ENCODE data around the gene ANAPC15.

Gene ANAPC15

GRCh38 chr11:72067676-72068075, 44.8 kb downstream of the ANAPC15 start:
- H3K36me3 ChIP-seq (ENCODE audit: insufficient read depth): no peaks in the 10 kb centered on the region
- H3K27ac ChIP-seq: no peak overlapping the region
- peaks cover 48% of the 10 kb centered on the region for H3K79me2 ChIP-seq (ENCODE audit: insufficient read depth, low read depth)
- TF ChIP-seq CTCF (conservative IDR thresholded peaks at IDR 0.05; ENCODE audit: low read depth, low read length): no peak
- H3K4me2 ChIP-seq: no peak overlapping the region
- no peak overlapping the region for H3K9ac ChIP-seq
- no peak overlapping the region for H3K4me3 ChIP-seq (IDR thresholded peaks at IDR 0.05; ENCODE audit: insufficient read depth, low read depth, low read length)
- no peaks in the 10 kb centered on the region for H3K27me3 ChIP-seq (ENCODE audit: insufficient read depth, low read depth)
- peaks cover 53% of the 10 kb centered on the region for H3K4me1 ChIP-seq (ENCODE audit: low read depth, poor library complexity, severe bottlenecking)
- no peak overlapping the region for H2AFZ ChIP-seq (ENCODE audit: low read depth)
- H4K20me1 ChIP-seq (ENCODE audit: insufficient read depth): no peaks in the 10 kb centered on the region

- Histone ChIP-seq H3K9ac (no peak overlapping the region), H2AFZ (ENCODE audit: low read depth) (no peak overlapping the region), H4K20me1 (ENCODE audit: insufficient read depth) (no peaks in the 10 kb centered on the region), H3K79me2 (ENCODE audit: insufficient read depth, low read depth) (peaks cover 44% of the 10 kb centered on the region), H3K27ac (no peak overlapping the region), H3K36me3 (ENCODE audit: insufficient read depth) (no peaks in the 10 kb centered on the region), H3K4me2 (no peak overlapping the region), H3K27me3 (ENCODE audit: insufficient read depth, low read depth) (no peaks in the 10 kb centered on the region), H3K4me1 (ENCODE audit: low read depth, poor library complexity, severe bottlenecking) (peaks cover 49% of the 10 kb centered on the region), H3K4me3 (IDR thresholded peaks at IDR 0.05; ENCODE audit: insufficient read depth, low read depth, low read length) (no peak overlapping the region)
- no peak for TF ChIP-seq CTCF (conservative IDR thresholded peaks at IDR 0.05; ENCODE audit: low read depth, low read length)
Measured at GRCh38 chr11:72067266-72067665, 45.2 kb downstream of the ANAPC15 start.

- no peaks in the 10 kb centered on the region for H4K20me1 ChIP-seq (ENCODE audit: insufficient read depth)
- no peak overlapping the region for H2AFZ ChIP-seq (ENCODE audit: low read depth)
- H3K4me3 ChIP-seq (IDR thresholded peaks at IDR 0.05; ENCODE audit: insufficient read depth, low read depth, low read length): no peak overlapping the region
- no peaks in the 10 kb centered on the region for H3K27me3 ChIP-seq (ENCODE audit: insufficient read depth, low read depth)
- peaks cover 45% of the 10 kb centered on the region for H3K4me1 ChIP-seq (ENCODE audit: low read depth, poor library complexity, severe bottlenecking)
- no peaks in the 10 kb centered on the region for H3K36me3 ChIP-seq (ENCODE audit: insufficient read depth)
- no peak overlapping the region for H3K4me2 ChIP-seq
- TF ChIP-seq CTCF (conservative IDR thresholded peaks at IDR 0.05; ENCODE audit: low read depth, low read length): no peak
- no peak overlapping the region for H3K9ac ChIP-seq
- H3K27ac ChIP-seq: no peak overlapping the region
- peaks cover 40% of the 10 kb centered on the region for H3K79me2 ChIP-seq (ENCODE audit: insufficient read depth, low read depth)
Measured at GRCh38 chr11:72066855-72067254, 45.6 kb downstream of the ANAPC15 start.

- Histone ChIP-seq H3K4me3 (IDR thresholded peaks at IDR 0.05; ENCODE audit: insufficient read depth, low read depth, low read length) (no peak overlapping the region), H3K27ac (no peak overlapping the region), H3K79me2 (ENCODE audit: insufficient read depth, low read depth) (peaks cover 24% of the 10 kb centered on the region; the same call in 1 of the 2 replicates), H3K36me3 (ENCODE audit: insufficient read depth) (no peaks in the 10 kb centered on the region), H4K20me1 (ENCODE audit: insufficient read depth) (no peaks in the 10 kb centered on the region), H3K4me2 (no peak overlapping the region), H3K4me1 (ENCODE audit: low read depth, poor library complexity, severe bottlenecking) (no peaks in the 10 kb centered on the region), H3K9ac (no peak overlapping the region), H2AFZ (ENCODE audit: low read depth) (no peak overlapping the region), H3K27me3 (ENCODE audit: insufficient read depth, low read depth) (no peaks in the 10 kb centered on the region)
- TF ChIP-seq CTCF (conservative IDR thresholded peaks at IDR 0.05; ENCODE audit: low read depth, low read length): no peak
Measured at GRCh38 chr11:72061739-72062396, 50.6 kb downstream of the ANAPC15 start.
